ENCODE measurements around the gene PRKAG2.

Gene PRKAG2

GRCh38 chr7:151720280-151720679 is 156.6 kb downstream of the PRKAG2 start:
- FAIRE-seq, result no peak
- TF ChIP-seq SPI1 (IDR thresholded peaks at IDR 0.05; ENCODE audit: low read depth, low read length) (no peak), POLR2A (IDR thresholded peaks at IDR 0.05; ENCODE audit: low read depth, low read length) (no peak), TAF1 (IDR thresholded peaks at IDR 0.05; ENCODE audit: low read depth, low read length) (no peak), POU2F2 (IDR thresholded peaks at IDR 0.05; ENCODE audit: low read depth, low read length) (no peak), POLR2AphosphoS5 (IDR thresholded peaks at IDR 0.05; ENCODE audit: low read depth, low read length) (no peak), PAX5 (IDR thresholded peaks at IDR 0.05; ENCODE audit: insufficient read depth, low read length, severe bottlenecking) (no peak)
- DNase-seq (ENCODE audit: insufficient read length, low spot score), result no peak

GRCh38 chr7:151719897-151720242 is 157.0 kb downstream of the PRKAG2 start:
- no peak for FAIRE-seq
- TF ChIP-seq SPI1 (IDR thresholded peaks at IDR 0.05; ENCODE audit: low read depth, low read length), result no peak
- no peak for TF ChIP-seq TAF1 (IDR thresholded peaks at IDR 0.05; ENCODE audit: low read depth, low read length)
- TF ChIP-seq POLR2A (IDR thresholded peaks at IDR 0.05; ENCODE audit: low read depth, low read length), result no peak
- TF ChIP-seq POLR2AphosphoS5 (IDR thresholded peaks at IDR 0.05; ENCODE audit: low read depth, low read length), result no peak
- TF ChIP-seq POU2F2 (IDR thresholded peaks at IDR 0.05; ENCODE audit: low read depth, low read length), result no peak
- no peak for TF ChIP-seq PAX5 (IDR thresholded peaks at IDR 0.05; ENCODE audit: insufficient read depth, low read length, severe bottlenecking)

GRCh38 chr7:151719031-151719896 is 157.7 kb downstream of the PRKAG2 start:
- no peak for TF ChIP-seq TAF1 (IDR thresholded peaks at IDR 0.05; ENCODE audit: low read depth, low read length)
- no peak for TF ChIP-seq PAX5 (IDR thresholded peaks at IDR 0.05; ENCODE audit: insufficient read depth, low read length, severe bottlenecking)
- TF ChIP-seq POLR2A (IDR thresholded peaks at IDR 0.05; ENCODE audit: low read depth, low read length), result no peak
- TF ChIP-seq POU2F2 (IDR thresholded peaks at IDR 0.05; ENCODE audit: low read depth, low read length), result no peak
- no peak for TF ChIP-seq POLR2AphosphoS5 (IDR thresholded peaks at IDR 0.05; ENCODE audit: low read depth, low read length)
- no peak for TF ChIP-seq SPI1 (IDR thresholded peaks at IDR 0.05; ENCODE audit: low read depth, low read length)
- DNase-seq (ENCODE audit: insufficient read length, low spot score), result no peak
- no peak for FAIRE-seq

More at GRCh38 chr7:151719897-151720242, 157.0 kb downstream of the PRKAG2 start:
- no peak for DNase-seq (ENCODE audit: insufficient read length, low spot score)

GRCh38 chr7:151717918-151718317 is 159.0 kb downstream of the PRKAG2 start:
- no peak for FAIRE-seq
- no peak for TF ChIP-seq POU2F2 (IDR thresholded peaks at IDR 0.05; ENCODE audit: low read depth, low read length)
- no peak for TF ChIP-seq SPI1 (IDR thresholded peaks at IDR 0.05; ENCODE audit: low read depth, low read length)
- no peak for TF ChIP-seq POLR2AphosphoS5 (IDR thresholded peaks at IDR 0.05; ENCODE audit: low read depth, low read length)
- TF ChIP-seq PAX5 (IDR thresholded peaks at IDR 0.05; ENCODE audit: insufficient read depth, low read length, severe bottlenecking), result no peak
- no peak for TF ChIP-seq POLR2A (IDR thresholded peaks at IDR 0.05; ENCODE audit: low read depth, low read length)
- TF ChIP-seq TAF1 (IDR thresholded peaks at IDR 0.05; ENCODE audit: low read depth, low read length), result no peak

GRCh38 chr7:151717415-151717814 is 159.5 kb downstream of the PRKAG2 start:
- DNase-seq (ENCODE audit: insufficient read length, low spot score) (no peak), FAIRE-seq (no peak)
- TF ChIP-seq PAX5 (IDR thresholded peaks at IDR 0.05; ENCODE audit: insufficient read depth, low read length, severe bottlenecking) (no peak), POLR2A (IDR thresholded peaks at IDR 0.05; ENCODE audit: low read depth, low read length) (no peak), POU2F2 (IDR thresholded peaks at IDR 0.05; ENCODE audit: low read depth, low read length) (no peak), TAF1 (IDR thresholded peaks at IDR 0.05; ENCODE audit: low read depth, low read length) (no peak), SPI1 (IDR thresholded peaks at IDR 0.05; ENCODE audit: low read depth, low read length) (no peak), POLR2AphosphoS5 (IDR thresholded peaks at IDR 0.05; ENCODE audit: low read depth, low read length) (no peak)

More at GRCh38 chr7:151717918-151718317, 159.0 kb downstream of the PRKAG2 start:
- no peak for DNase-seq (ENCODE audit: insufficient read length, low spot score)

- DNase-seq (ENCODE audit: insufficient read length, low spot score), result no peak
- TF ChIP-seq TAF1 (IDR thresholded peaks at IDR 0.05; ENCODE audit: low read depth, low read length) (no peak), POU2F2 (IDR thresholded peaks at IDR 0.05; ENCODE audit: low read depth, low read length) (no peak), SPI1 (IDR thresholded peaks at IDR 0.05; ENCODE audit: low read depth, low read length) (no peak), POLR2AphosphoS5 (IDR thresholded peaks at IDR 0.05; ENCODE audit: low read depth, low read length) (no peak)
- FAIRE-seq, result no peak
Observed at GRCh38 chr7:151716323-151716722, 160.6 kb downstream of the PRKAG2 start.

GRCh38 chr7:151715666-151716315 is 161.1 kb downstream of the PRKAG2 start:
- TF ChIP-seq POU2F2 (IDR thresholded peaks at IDR 0.05; ENCODE audit: low read depth, low read length), result no peak
- no peak for TF ChIP-seq SPI1 (IDR thresholded peaks at IDR 0.05; ENCODE audit: low read depth, low read length)
- no peak for TF ChIP-seq POLR2A (IDR thresholded peaks at IDR 0.05; ENCODE audit: low read depth, low read length)
- TF ChIP-seq POLR2AphosphoS5 (IDR thresholded peaks at IDR 0.05; ENCODE audit: low read depth, low read length), result no peak
- no peak for TF ChIP-seq TAF1 (IDR thresholded peaks at IDR 0.05; ENCODE audit: low read depth, low read length)
- TF ChIP-seq PAX5 (IDR thresholded peaks at IDR 0.05; ENCODE audit: insufficient read depth, low read length, severe bottlenecking), result no peak
- no peak for DNase-seq (ENCODE audit: insufficient read length, low spot score)
- FAIRE-seq, result no peak

GRCh38 chr7:151714201-151714600 is 162.7 kb downstream of the PRKAG2 start:
- FAIRE-seq, result no peak
- TF ChIP-seq POLR2AphosphoS5 (IDR thresholded peaks at IDR 0.05; ENCODE audit: low read depth, low read length) (no peak), POU2F2 (IDR thresholded peaks at IDR 0.05; ENCODE audit: low read depth, low read length) (no peak), PAX5 (IDR thresholded peaks at IDR 0.05; ENCODE audit: insufficient read depth, low read length, severe bottlenecking) (no peak), SPI1 (IDR thresholded peaks at IDR 0.05; ENCODE audit: low read depth, low read length) (no peak), TAF1 (IDR thresholded peaks at IDR 0.05; ENCODE audit: low read depth, low read length) (no peak), POLR2A (IDR thresholded peaks at IDR 0.05; ENCODE audit: low read depth, low read length) (no peak)
- no peak for DNase-seq (ENCODE audit: insufficient read length, low spot score)

GRCh38 chr7:151712810-151713125 is 164.1 kb downstream of the PRKAG2 start:
- DNase-seq (ENCODE audit: insufficient read length, low spot score), result no peak
- TF ChIP-seq POLR2AphosphoS5 (IDR thresholded peaks at IDR 0.05; ENCODE audit: low read depth, low read length) (no peak), POLR2A (IDR thresholded peaks at IDR 0.05; ENCODE audit: low read depth, low read length) (no peak), PAX5 (IDR thresholded peaks at IDR 0.05; ENCODE audit: insufficient read depth, low read length, severe bottlenecking) (no peak), TAF1 (IDR thresholded peaks at IDR 0.05; ENCODE audit: low read depth, low read length) (no peak), POU2F2 (IDR thresholded peaks at IDR 0.05; ENCODE audit: low read depth, low read length) (no peak), SPI1 (IDR thresholded peaks at IDR 0.05; ENCODE audit: low read depth, low read length) (no peak)
- no peak for FAIRE-seq

All from GM12891 (cell line).